A549 (cell line): ENCODE measurements around the gene SSH3. TPM values are rescaled to one million over a fixed set of nuclear protein-coding genes. Genes with fewer than 3 reads are reported as not detected.
A peak's percentile ranks its signal among the peaks of the same experiment; 100 is the strongest.

Experiments used
- ATAC-seq, 2 experiments: fragments of 200-7000 bp in 1 of 2; fragments of >200 bp in 1 of 2; cut with Nextera tagmentation in 1 of 2; cut with Tn5 transposase in 1 of 2; 3 replicates each; pipeline versions ENCODE4 v1.8.0 to v1.9.1; 2018 to 2020; ENCODE audit warnings: mild to moderate bottlenecking in 1 of 2, moderate library complexity in 1 of 2
- CTCF ChIA-PET: fragments of 300-600 bp; sonication (Branson Sonifier 250); formaldehyde crosslinking; extraction: SDS; loops from one replicate; lab custom pipeline; 2021; ENCODE audit warnings: antibody characterized with exemption, inconsistent platforms; lab: Yijun Ruan, JAX
- POLR2A ChIA-PET: fragments of 350-600 bp; formaldehyde crosslinking; extraction: SDS; loops from one replicate; lab custom pipeline; 2021; ENCODE audit warnings: antibody characterized with exemption, inconsistent platforms; lab: Yijun Ruan, JAX
- DNase-seq, 2 experiments: peaks; one replicate each; pipeline versions ENCODE4 v3.0.0 to v3.0.0-alpha.2; 2011 to 2016; ENCODE audit warnings: low read depth in 1 of 2, low spot score in 1 of 2
- FAIRE-seq: peaks from 2 replicates; lab custom pipeline; 2011; peaks lifted over from hg19 to GRCh38; lab: Jason Lieb, UNC
- H3K27ac ChIP-seq, 2 experiments: fragments of >200 bp; sonication (Bioruptor Twin); formaldehyde crosslinking; 3 replicates each; pipeline ENCODE4 v1.5.1; 2016 to 2017
- H3K4me1 ChIP-seq: fragments of >200 bp; sonication (Bioruptor Twin); formaldehyde crosslinking; 3 replicates; pipeline ENCODE4 v1.6.1; 2016
- H3K4me2 ChIP-seq: fragments of >200 bp; sonication (Bioruptor Twin); formaldehyde crosslinking; 3 replicates; pipeline ENCODE4 v1.6.1; 2016
- H3K4me3 ChIP-seq: fragments of >200 bp; sonication (Bioruptor Twin); formaldehyde crosslinking; 3 replicates; pipeline ENCODE4 v1.5.1; 2016
- H3K9me3 ChIP-seq: fragments of >200 bp; sonication (Bioruptor Twin); formaldehyde crosslinking; 3 replicates; pipeline ENCODE4 v1.6.1; 2016
- CHD4 ChIP-seq: fragments of 200-600 bp; sonication (generic); IDR thresholded peaks from 2 replicates; pipeline ENCODE4 v1.6.1; 2016; ENCODE audit warnings: antibody characterized with exemption, mild to moderate bottlenecking, borderline replicate concordance
- ESRRA ChIP-seq: fragments of 150-350 bp; IDR thresholded peaks from 2 replicates; pipeline ENCODE4 v1.6.1; 2014; ENCODE audit warnings: mild to moderate bottlenecking, low read length, borderline replicate concordance
- FOXS1 ChIP-seq: fragments of 250-450 bp; sonication (Bioruptor Pico); IDR thresholded peaks from 2 replicates; pipeline ENCODE4 v1.5.0; 2020; ENCODE audit warnings: mild to moderate bottlenecking, moderate library complexity
- HDAC2 ChIP-seq: fragments of 200-600 bp; sonication (generic); IDR thresholded peaks from 2 replicates; pipeline ENCODE4 v1.6.1; 2016
- HEYL ChIP-seq: fragments of 250-450 bp; sonication (Bioruptor Pico); IDR thresholded peaks from 2 replicates; pipeline ENCODE4 v1.8.0; 2021; ENCODE audit warnings: mild to moderate bottlenecking, moderate library complexity
- HOXA7 ChIP-seq: fragments of 250-450 bp; sonication (Bioruptor Pico); IDR thresholded peaks from 2 replicates; pipeline ENCODE4 v1.5.0; 2020; ENCODE audit warnings: mild to moderate bottlenecking, moderate library complexity
- JUN ChIP-seq, 2 experiments: fragments of >200 bp; sonication (Bioruptor Twin); formaldehyde crosslinking; IDR thresholded peaks; 2 replicates in 1 of 2; 3 replicates in 1 of 2; pipeline ENCODE4 v1.6.1; 2016 to 2017
- KDM5A ChIP-seq: fragments of 200-600 bp; sonication (generic); IDR thresholded peaks from 2 replicates; pipeline ENCODE4 v1.6.1; 2016; ENCODE audit warnings: antibody characterized with exemption, mild to moderate bottlenecking
- MAZ ChIP-seq: fragments of 150-350 bp; IDR thresholded peaks from 2 replicates; pipeline ENCODE4 v1.6.1; 2014; ENCODE audit warnings: antibody characterized with exemption, low read depth, low read length, borderline replicate concordance
- NR3C1 ChIP-seq: fragments of >200 bp; sonication (Bioruptor Twin); formaldehyde crosslinking; IDR thresholded peaks from 3 replicates; pipeline ENCODE4 v1.6.1; 2017
- POLR2AphosphoS2 ChIP-seq: conservative IDR thresholded peaks from 2 replicates; pipeline ENCODE4 v1.6.1; 2012; ENCODE audit warnings: low read length, improper control_type of control experiment, inconsistent platforms
- RCOR1 ChIP-seq: fragments of 150-350 bp; IDR thresholded peaks from 2 replicates; pipeline ENCODE4 v1.6.1; 2014; ENCODE audit warnings: antibody characterized with exemption, low read length, low read depth
- RFX5 ChIP-seq: fragments of 450-650 bp; IDR thresholded peaks from 2 replicates; pipeline ENCODE4 v1.7.1; 2014; ENCODE audit warnings: antibody characterized with exemption, mild to moderate bottlenecking, moderate library complexity
- RNF2 ChIP-seq: fragments of 200-600 bp; sonication (generic); IDR thresholded peaks from 2 replicates; pipeline ENCODE4 v1.6.1; 2016; ENCODE audit warnings: low read depth, mild to moderate bottlenecking, antibody characterized with exemption, moderate library complexity, borderline replicate concordance
- ZC3H11A ChIP-seq: fragments of 450-650 bp; IDR thresholded peaks from 2 replicates; pipeline ENCODE4 v1.6.1; 2014; ENCODE audit warnings: antibody characterized with exemption, mild to moderate bottlenecking
- ZNF302 ChIP-seq: fragments of 250-450 bp; sonication (Bioruptor Pico); IDR thresholded peaks from 2 replicates; pipeline ENCODE4 v1.9.0; 2021; ENCODE audit warnings: inconsistent platforms, mild to moderate bottlenecking, moderate library complexity
- WGBS: methylation state at CpG from one replicate; pipeline ENCODE4 v1.1.6; 2017; ENCODE audit errors: missing lambda C conversion rate; 5-methylcytosine and 5-hydroxymethylcytosine counted together
- polyA plus RNA-seq, 4 experiments: library from polyadenylated mRNA; depleted of rRNA in 3 of 4; stranded (reverse); fragments of >200 nt; fragmentation: RNase III in 1 of 4; extraction: RNeasy Plus Mini Kit Qiagen cat#74134 plus additional on column Dnase treatment in 1 of 4; gene quantifications; 2 replicates in 3 of 4; 3 replicates in 1 of 4; pipeline ENCODE4 v1.2.3, GENCODE V29; 2011 to 2017
- TF ChIP-seq, protein P1 (sequence below): fragments of 150-350 bp; IDR thresholded peaks from 2 replicates; pipeline ENCODE4 v1.6.1; 2014; ENCODE audit warnings: low read depth, mild to moderate bottlenecking, low read length
- TF ChIP-seq, protein P2 (sequence below): IDR thresholded peaks from 2 replicates; pipeline ENCODE4 v1.6.1; 2012
- TF ChIP-seq, protein P3 (sequence below): IDR thresholded peaks from 2 replicates; pipeline ENCODE4 v1.6.1; 2012

The SSH3 gene
- polyA plus RNA-seq, 2 of the 4 experiments (the other 2 are of a cell fraction) = 13.9 to 24.1 TPM

DNA sequence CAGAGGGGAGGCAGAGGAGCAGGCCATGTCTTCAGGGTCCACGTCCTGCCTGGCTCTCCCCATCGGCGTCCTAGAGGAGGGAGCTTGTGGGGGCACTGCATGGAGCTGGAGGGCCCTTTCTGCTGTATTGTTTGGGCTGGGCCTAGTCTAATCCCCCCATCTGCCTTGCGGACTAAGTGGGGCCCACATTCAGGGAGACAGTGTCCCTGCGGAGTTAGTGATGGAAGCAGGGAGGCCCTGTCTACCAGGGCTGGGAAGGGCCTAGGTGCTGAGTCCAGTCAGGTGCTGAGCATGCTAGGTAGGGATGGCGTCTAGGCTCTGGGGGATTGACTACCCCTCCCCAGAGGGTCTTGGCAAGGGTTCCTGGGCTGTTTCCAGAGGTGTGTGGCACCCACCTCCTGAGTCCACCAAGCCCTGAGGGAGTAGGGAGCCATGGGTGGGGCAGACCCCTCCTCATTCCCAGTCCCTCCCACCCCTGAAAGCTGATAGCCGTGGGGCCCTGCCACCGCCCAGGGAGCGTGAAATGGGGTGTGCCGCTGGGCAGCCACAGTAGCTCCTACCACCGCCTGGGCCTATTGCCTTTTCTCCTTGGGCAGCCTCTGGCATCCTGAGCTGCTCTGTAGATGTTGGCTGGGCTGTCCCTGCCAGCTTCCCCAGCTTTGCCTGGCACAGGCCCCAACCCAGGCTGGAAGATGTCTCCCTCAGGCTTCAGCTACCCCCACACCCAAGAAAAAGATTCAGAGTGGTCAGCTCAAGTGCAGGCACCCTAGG is 51.9 kb downstream of the SSH3 start:
- no peak for TF ChIP-seq CHD4
- TF ChIP-seq POLR2AphosphoS2 = no peak
- peak in 1 of 2 experiments; percentile 3; a peak in 1 of 5 replicates for TF ChIP-seq JUN (IDR thresholded peaks at IDR 0.05)
- TF ChIP-seq HEYL = peak; percentile 46; the same call in 1 of the 2 replicates
- TF ChIP-seq, all 56 proteins: peak for 2
- FAIRE-seq = no peak
- H3K9me3 ChIP-seq = no peaks in the 10 kb centered on the region
- H3K4me2 ChIP-seq = peak overlapping the region; percentile 93
- peak overlapping the region; percentile 21 for H3K4me3 ChIP-seq
- ChIA-PET POLR2A (interaction anchor here (1.4 to 8.3 kb wide), 4 partner anchors 9 to 34 kb away, joined by 3 to 172 read pairs (median 69); partner anchors contain the start of gene CLCF1), CTCF (interaction anchor here (3.1 to 20.0 kb wide), 5 partner anchors 10 to 114 kb away, joined by 11 to 1913 read pairs (median 23); partner anchors contain the start of genes CLCF1, PPP1CA, RAD9A and TBC1D10C)
- 32% methylated on average over 8 of the region's 11 CpGs for WGBS
- DNase-seq = peak; percentile 11 to 40
- no peak for ATAC-seq
- peak overlapping the region; percentile 93 to 98 for H3K27ac ChIP-seq
- H3K4me1 ChIP-seq = peaks cover 86% of the 10 kb centered on the region

DNA sequence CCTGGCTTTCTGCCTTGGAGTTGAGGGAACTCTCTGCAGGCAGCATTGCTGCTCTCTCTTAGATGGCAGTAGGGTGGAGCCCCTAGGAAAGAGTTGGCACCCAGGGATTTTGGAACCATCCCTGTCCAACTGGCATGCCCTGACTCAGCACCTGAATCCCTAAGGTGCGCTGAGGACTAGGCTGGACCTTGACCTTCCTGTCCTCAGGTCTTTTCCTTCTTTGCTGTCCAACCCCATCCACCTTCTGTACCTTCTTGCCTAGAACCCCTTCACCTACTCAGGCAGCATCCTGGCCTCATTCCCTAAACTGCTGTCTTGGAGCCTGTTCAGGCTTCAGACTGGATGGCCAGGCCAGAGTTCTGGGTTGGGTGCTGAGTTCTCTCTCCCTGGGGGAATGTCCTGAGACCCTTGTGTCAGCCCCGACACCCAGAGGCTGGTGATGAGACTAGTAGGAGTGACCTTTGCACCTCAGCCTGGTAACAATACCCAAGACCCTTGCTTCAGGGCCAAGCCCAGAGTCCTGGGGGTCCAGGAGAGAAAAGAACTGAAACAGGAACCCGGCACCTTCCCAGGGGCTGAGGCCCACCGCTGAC is 52.6 kb downstream of the SSH3 start:
- H3K27ac ChIP-seq = peak overlapping the region; percentile 93 to 98
- FAIRE-seq = no peak
- CTCF ChIA-PET = interaction anchor here (0.6 to 20.0 kb wide), 15 partner anchors 8 to 145 kb away, joined by 3 to 1913 read pairs (median 4); partner anchors contain the start of genes CLCF1, PPP1CA, PTPRCAP and RAD9A

DNA sequence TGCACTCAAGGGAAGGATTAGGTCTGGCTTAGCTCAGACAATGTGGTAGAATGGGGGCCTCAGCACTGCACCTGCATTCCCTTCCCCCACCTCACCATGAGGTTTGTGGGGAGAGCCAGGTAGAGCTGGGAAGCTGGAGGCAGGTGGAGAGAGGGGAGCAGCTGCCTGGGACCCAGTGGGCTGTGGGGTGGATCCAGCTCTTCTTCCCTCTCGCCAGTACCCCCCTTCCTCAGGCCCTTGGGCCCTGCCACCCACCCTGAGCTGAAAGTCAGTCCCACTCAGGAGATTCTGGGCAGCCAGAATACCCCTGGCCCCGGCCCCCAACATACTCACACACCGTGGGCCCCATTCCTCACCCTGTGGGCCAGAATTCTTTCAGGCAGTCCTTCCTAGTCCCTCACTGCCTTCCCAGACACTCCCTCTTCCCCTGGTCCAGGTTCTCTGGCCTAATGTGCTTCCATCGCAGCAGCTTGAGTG is 53.1 kb downstream of the SSH3 start:
- TF ChIP-seq ESRRA (no peak), RFX5 (no peak)
- TF ChIP-seq, protein P1, sequence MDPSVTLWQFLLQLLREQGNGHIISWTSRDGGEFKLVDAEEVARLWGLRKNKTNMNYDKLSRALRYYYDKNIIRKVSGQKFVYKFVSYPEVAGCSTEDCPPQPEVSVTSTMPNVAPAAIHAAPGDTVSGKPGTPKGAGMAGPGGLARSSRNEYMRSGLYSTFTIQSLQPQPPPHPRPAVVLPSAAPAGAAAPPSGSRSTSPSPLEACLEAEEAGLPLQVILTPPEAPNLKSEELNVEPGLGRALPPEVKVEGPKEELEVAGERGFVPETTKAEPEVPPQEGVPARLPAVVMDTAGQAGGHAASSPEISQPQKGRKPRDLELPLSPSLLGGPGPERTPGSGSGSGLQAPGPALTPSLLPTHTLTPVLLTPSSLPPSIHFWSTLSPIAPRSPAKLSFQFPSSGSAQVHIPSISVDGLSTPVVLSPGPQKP = no peak
- TF ChIP-seq, all 56 proteins: peak for 0
- ChIA-PET POLR2A (interaction anchor here (1.4 to 8.3 kb wide), 3 partner anchors 11 to 25 kb away, joined by 3 to 172 read pairs (median 129); partner anchors contain the start of gene CLCF1), CTCF (interaction anchor here (0.6 to 20.0 kb wide), 14 partner anchors 8 to 144 kb away, joined by 3 to 1913 read pairs (median 4); partner anchors contain the start of genes CLCF1, PPP1CA, PTPRCAP and RAD9A)
- peak overlapping the region; percentile 93 for H3K4me2 ChIP-seq
- peak in 1 of 2 experiments; percentile 1 for DNase-seq
- peak overlapping the region; percentile 93 to 98 for H3K27ac ChIP-seq
- FAIRE-seq = no peak
- no peaks in the 10 kb centered on the region for H3K9me3 ChIP-seq
- H3K4me1 ChIP-seq = peaks cover 76% of the 10 kb centered on the region
- no peak overlapping the region for H3K4me3 ChIP-seq
- 23% methylated on average over 4 of the region's 4 CpGs for WGBS
- no peak for ATAC-seq

More for the DNA sequence above, 52.6 kb downstream of the SSH3 start:
- 65% methylated on average over 3 of the region's 4 CpGs for WGBS
- Histone ChIP-seq H3K4me3 (0 out of 3 replicates have a peak overlapping the region, but pooled peaks have one; percentile 21), H3K4me1 (peaks cover 82% of the 10 kb centered on the region), H3K4me2 (peak overlapping the region; percentile 93), H3K9me3 (no peaks in the 10 kb centered on the region)
- no peak for TF ChIP-seq HDAC2
- no peak for TF ChIP-seq ZC3H11A
- no peak for TF ChIP-seq HEYL
- TF ChIP-seq, protein P1 = no peak
- TF ChIP-seq, protein P2, sequence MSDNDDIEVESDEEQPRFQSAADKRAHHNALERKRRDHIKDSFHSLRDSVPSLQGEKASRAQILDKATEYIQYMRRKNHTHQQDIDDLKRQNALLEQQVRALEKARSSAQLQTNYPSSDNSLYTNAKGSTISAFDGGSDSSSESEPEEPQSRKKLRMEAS = no peak
- no peak for TF ChIP-seq MAZ
- TF ChIP-seq KDM5A = no peak
- TF ChIP-seq HOXA7 = no peak
- TF ChIP-seq NR3C1 = no peak
- no peak for TF ChIP-seq RCOR1
- no peak for TF ChIP-seq ZNF302 (CRISPR knock-in tag)
- no peak for TF ChIP-seq FOXS1
- TF ChIP-seq RFX5 = no peak
- no peak for TF ChIP-seq ESRRA
- TF ChIP-seq CHD4 = no peak
- TF ChIP-seq RNF2 = no peak
- TF ChIP-seq, protein P3, sequence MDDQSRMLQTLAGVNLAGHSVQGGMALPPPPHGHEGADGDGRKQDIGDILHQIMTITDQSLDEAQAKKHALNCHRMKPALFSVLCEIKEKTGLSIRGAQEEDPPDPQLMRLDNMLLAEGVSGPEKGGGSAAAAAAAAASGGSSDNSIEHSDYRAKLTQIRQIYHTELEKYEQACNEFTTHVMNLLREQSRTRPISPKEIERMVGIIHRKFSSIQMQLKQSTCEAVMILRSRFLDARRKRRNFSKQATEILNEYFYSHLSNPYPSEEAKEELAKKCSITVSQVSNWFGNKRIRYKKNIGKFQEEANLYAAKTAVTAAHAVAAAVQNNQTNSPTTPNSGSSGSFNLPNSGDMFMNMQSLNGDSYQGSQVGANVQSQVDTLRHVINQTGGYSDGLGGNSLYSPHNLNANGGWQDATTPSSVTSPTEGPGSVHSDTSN = no peak
- POLR2A ChIA-PET = interaction anchor here (1.4 to 8.3 kb wide), 4 partner anchors 10 to 26 kb away, joined by 3 to 172 read pairs (median 69); partner anchors contain the start of gene CLCF1
- ATAC-seq = no peak
- peak in 1 of 2 experiments; percentile 20 for DNase-seq
